ENCODE measurements around the gene ZBTB32. TPM values are rescaled to one million over a fixed set of nuclear protein-coding genes. Genes with fewer than 3 reads are reported as not detected.

The ZBTB32 gene
- total RNA-seq, 4 donors from 2014 or later: not detected

- H3K9me3 ChIP-seq: no peaks in the 10 kb centered on the region
- H3K27ac ChIP-seq: peak overlapping the region in 1 of 2 donors; percentile 82
- intact Hi-C loops (cut with DNase I; ENCODE audit: low total_unique reads): no loop called here
- TF ChIP-seq CTCF (IDR thresholded peaks at IDR 0.05) (no peak), POLR2A (IDR thresholded peaks at IDR 0.05) (no peak)
- H3K36me3 ChIP-seq: no peaks in the 10 kb centered on the region
- H3K4me3 ChIP-seq: peak overlapping the region; percentile 60 to 62
- H3K27me3 ChIP-seq: no peaks in the 10 kb centered on the region
- DNase-seq: no peak
- peaks cover 0 to 10% of the 10 kb centered on the region in 2 donors for H3K4me1 ChIP-seq
Observed at GRCh38 chr19:35739275-35740107, 35.1 kb downstream of the ZBTB32 start.

- Histone ChIP-seq H3K4me3 (peak overlapping the region; percentile 60 to 62), H3K36me3 (no peaks in the 10 kb centered on the region), H3K4me1 (peaks cover 0 to 10% of the 10 kb centered on the region in 2 donors), H3K27me3 (no peaks in the 10 kb centered on the region), H3K9me3 (no peaks in the 10 kb centered on the region), H3K27ac (peak overlapping the region; percentile 56 to 82)
- no peak for DNase-seq
- TF ChIP-seq CTCF (IDR thresholded peaks at IDR 0.05) (no peak), POLR2A (IDR thresholded peaks at IDR 0.05) (no peak)
- intact Hi-C loops (cut with DNase I; ENCODE audit: low total_unique reads): no loop called here
Observed at GRCh38 chr19:35740108-35740422, 35.7 kb downstream of the ZBTB32 start.

- Histone ChIP-seq H3K4me1 (peaks cover 0 to 10% of the 10 kb centered on the region in 2 donors), H3K4me3 (peak overlapping the region; percentile 60 to 62), H3K36me3 (no peaks in the 10 kb centered on the region), H3K27me3 (no peaks in the 10 kb centered on the region), H3K9me3 (no peaks in the 10 kb centered on the region), H3K27ac (peak overlapping the region; percentile 56 to 82)
- DNase-seq: peak; percentile 98
- intact Hi-C loops (cut with DNase I; ENCODE audit: low total_unique reads): no loop called here
- TF ChIP-seq CTCF (IDR thresholded peaks at IDR 0.05) (no peak), POLR2A (IDR thresholded peaks at IDR 0.05) (peak; percentile 12 to 22)
Observed at GRCh38 chr19:35740423-35741202, 36.3 kb downstream of the ZBTB32 start.

GRCh38 chr19:35741203-35741515 is 36.8 kb downstream of the ZBTB32 start:
- Histone ChIP-seq H3K27ac (peak overlapping the region; percentile 42 to 69), H3K4me3 (peak overlapping the region; percentile 60 to 62), H3K36me3 (no peaks in the 10 kb centered on the region), H3K9me3 (no peaks in the 10 kb centered on the region), H3K27me3 (no peaks in the 10 kb centered on the region), H3K4me1 (peaks cover 2 to 14% of the 10 kb centered on the region in 2 donors)
- intact Hi-C loops (cut with DNase I; ENCODE audit: low total_unique reads): no loop called here
- no peak for TF ChIP-seq POLR2A (IDR thresholded peaks at IDR 0.05)
- TF ChIP-seq CTCF (IDR thresholded peaks at IDR 0.05): no peak
- no peak for DNase-seq

- intact Hi-C loops (cut with DNase I; ENCODE audit: low total_unique reads): no loop called here
- H3K4me1 ChIP-seq: peaks cover 6 to 22% of the 10 kb centered on the region in 2 donors
- H3K27me3 ChIP-seq: no peaks in the 10 kb centered on the region
- H3K4me3 ChIP-seq: peak within 1 kb of the TSS in 1 of 2 donors; percentile 62
- no peaks in the 10 kb centered on the region for H3K9me3 ChIP-seq
- TF ChIP-seq POLR2A (IDR thresholded peaks at IDR 0.05) (no peak), CTCF (IDR thresholded peaks at IDR 0.05) (no peak)
- no peaks in the 10 kb centered on the region for H3K36me3 ChIP-seq
- H3K27ac ChIP-seq: peak within 1 kb of the TSS; percentile 42 to 69
- no peak for DNase-seq
Observed at GRCh38 chr19:35742121-35742724, 37.9 kb downstream of the ZBTB32 start, which contains the start of gene IGFLR1. IGFLR1 (minus strand) TSS chr19:35742452; CDS start chr19:35741180, 1,272 bp downstream.

Data from uterus (tissue), 4 donors.